Measurements from ENCODE around the gene MRPL36.

GRCh38 chr5:1823381-1824034 lies 23.9 kb upstream of the MRPL36 start:
- TF ChIP-seq CTCF (conservative IDR thresholded peaks at IDR 0.05; ENCODE audit: low read depth in 2 of 2) (no peak), EZH2 (IDR thresholded peaks at IDR 0.05; ENCODE audit: low read depth, unreplicated experiment) (no peak), EZH2phosphoT487 (IDR thresholded peaks at IDR 0.05; ENCODE audit: unreplicated experiment) (no peak), POLR2AphosphoS5 (IDR thresholded peaks at IDR 0.05; ENCODE audit: low read depth) (no peak), REST (IDR thresholded peaks at IDR 0.05; ENCODE audit: unreplicated experiment) (no peak), JUNB (IDR thresholded peaks at IDR 0.05; ENCODE audit: unreplicated experiment) (no peak), ZNF331 (CRISPR knock-in tag; IDR thresholded peaks at IDR 0.05; ENCODE audit: low read depth) (no peak), ZNF462 (CRISPR knock-in tag; IDR thresholded peaks at IDR 0.05) (no peak), ZNF114 (CRISPR knock-in tag; IDR thresholded peaks at IDR 0.05) (no peak), NANOG (IDR thresholded peaks at IDR 0.05; ENCODE audit: borderline replicate concordance) (no peak), CREB1 (CRISPR knock-in tag; IDR thresholded peaks at IDR 0.05; ENCODE audit: low read depth) (no peak), STAT1 (IDR thresholded peaks at IDR 0.05; ENCODE audit: unreplicated experiment) (no peak), ETS1 (IDR thresholded peaks at IDR 0.05) (no peak)

All from GM23338 (cell line).